Measurements from ENCODE around the gene GALNT11. TPM values are rescaled to one million over a fixed set of nuclear protein-coding genes. Genes with fewer than 3 reads are reported as not detected.

The GALNT11 gene
- total RNA-seq, 1 donor from 2014 or later = 37.1 TPM

- Mint-ChIP-seq H3K9me3 (ENCODE audit: low read depth) (no peaks in the 10 kb centered on the region), H3K4me1 (ENCODE audit: low read depth) (peaks cover 11% of the 10 kb centered on the region), H3K27ac (ENCODE audit: unreplicated experiment) (no peak overlapping the region), H3K4me3 (ENCODE audit: unreplicated experiment) (no peak overlapping the region), H3K27me3 (ENCODE audit: low read depth) (no peaks in the 10 kb centered on the region), H3K36me3 (ENCODE audit: low read depth) (peaks cover 24% of the 10 kb centered on the region)
- TF ChIP-seq, protein P1, sequence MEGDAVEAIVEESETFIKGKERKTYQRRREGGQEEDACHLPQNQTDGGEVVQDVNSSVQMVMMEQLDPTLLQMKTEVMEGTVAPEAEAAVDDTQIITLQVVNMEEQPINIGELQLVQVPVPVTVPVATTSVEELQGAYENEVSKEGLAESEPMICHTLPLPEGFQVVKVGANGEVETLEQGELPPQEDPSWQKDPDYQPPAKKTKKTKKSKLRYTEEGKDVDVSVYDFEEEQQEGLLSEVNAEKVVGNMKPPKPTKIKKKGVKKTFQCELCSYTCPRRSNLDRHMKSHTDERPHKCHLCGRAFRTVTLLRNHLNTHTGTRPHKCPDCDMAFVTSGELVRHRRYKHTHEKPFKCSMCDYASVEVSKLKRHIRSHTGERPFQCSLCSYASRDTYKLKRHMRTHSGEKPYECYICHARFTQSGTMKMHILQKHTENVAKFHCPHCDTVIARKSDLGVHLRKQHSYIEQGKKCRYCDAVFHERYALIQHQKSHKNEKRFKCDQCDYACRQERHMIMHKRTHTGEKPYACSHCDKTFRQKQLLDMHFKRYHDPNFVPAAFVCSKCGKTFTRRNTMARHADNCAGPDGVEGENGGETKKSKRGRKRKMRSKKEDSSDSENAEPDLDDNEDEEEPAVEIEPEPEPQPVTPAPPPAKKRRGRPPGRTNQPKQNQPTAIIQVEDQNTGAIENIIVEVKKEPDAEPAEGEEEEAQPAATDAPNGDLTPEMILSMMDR (IDR thresholded peaks at IDR 0.05) = no peak
- DNase-seq (ENCODE audit: low spot score) = no peak
Measured at GRCh38 chr7:152108359-152108758, 82.9 kb downstream of the GALNT11 start.

GRCh38 chr7:152112829-152113228, 87.4 kb downstream of the GALNT11 start:
- H3K27me3 Mint-ChIP-seq (ENCODE audit: low read depth) = no peaks in the 10 kb centered on the region
- no peak for DNase-seq (ENCODE audit: low spot score)
- no peak overlapping the region for H3K4me3 Mint-ChIP-seq (ENCODE audit: unreplicated experiment)
- no peaks in the 10 kb centered on the region for H3K9me3 Mint-ChIP-seq (ENCODE audit: low read depth)
- H3K4me1 Mint-ChIP-seq (ENCODE audit: low read depth) = no peaks in the 10 kb centered on the region
- no peak overlapping the region for H3K27ac Mint-ChIP-seq (ENCODE audit: unreplicated experiment)
- TF ChIP-seq, protein P1 (IDR thresholded peaks at IDR 0.05) = no peak
- peaks cover 30% of the 10 kb centered on the region for H3K36me3 Mint-ChIP-seq (ENCODE audit: low read depth)

DNA sequence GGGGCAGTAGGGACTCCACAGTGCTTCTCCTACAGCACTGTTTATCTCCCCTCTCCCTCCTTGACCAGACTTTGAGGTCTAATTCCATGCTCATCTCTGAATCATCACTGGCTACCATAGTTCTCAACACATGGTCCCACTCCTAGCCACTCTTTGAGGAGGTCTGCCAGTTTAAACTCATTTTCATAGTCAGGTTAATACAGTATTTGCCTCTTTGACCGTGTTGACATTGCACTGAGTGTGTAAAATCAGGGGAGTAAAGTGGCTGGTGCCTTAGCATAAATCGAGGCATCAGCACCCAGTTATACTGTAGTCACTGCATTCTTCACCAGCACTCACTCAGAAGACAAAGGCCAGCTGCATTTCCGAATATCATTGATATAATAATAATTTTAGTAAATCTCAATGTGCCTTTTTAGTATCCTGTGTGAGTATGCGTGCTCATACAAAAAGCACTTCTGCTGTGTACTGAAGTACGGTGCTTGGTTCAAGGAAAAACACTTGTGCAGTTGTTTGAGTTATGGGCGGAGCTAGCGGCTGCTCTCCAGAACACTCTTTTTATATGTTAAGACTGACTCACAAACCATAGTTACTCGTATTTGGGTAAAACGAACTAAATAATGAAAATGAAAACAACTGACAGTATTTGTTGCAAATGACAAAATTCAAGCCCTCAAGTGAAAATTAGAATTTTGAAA, 89.7 kb downstream of the GALNT11 start:
- Mint-ChIP-seq H3K9me3 (ENCODE audit: low read depth) (no peaks in the 10 kb centered on the region), H3K4me3 (ENCODE audit: unreplicated experiment) (no peak overlapping the region), H3K27ac (ENCODE audit: unreplicated experiment) (no peak overlapping the region), H3K36me3 (ENCODE audit: low read depth) (peaks cover 33% of the 10 kb centered on the region), H3K4me1 (ENCODE audit: low read depth) (no peaks in the 10 kb centered on the region), H3K27me3 (ENCODE audit: low read depth) (no peaks in the 10 kb centered on the region)
- TF ChIP-seq, protein P1 (IDR thresholded peaks at IDR 0.05) = no peak
- no peak for DNase-seq (ENCODE audit: low spot score)

GRCh38 chr7:152117356-152117755, 91.9 kb downstream of the GALNT11 start:
- Mint-ChIP-seq H3K36me3 (ENCODE audit: low read depth) (peaks cover 43% of the 10 kb centered on the region), H3K9me3 (ENCODE audit: low read depth) (no peaks in the 10 kb centered on the region), H3K4me1 (ENCODE audit: low read depth) (no peaks in the 10 kb centered on the region), H3K27ac (ENCODE audit: unreplicated experiment) (no peak overlapping the region), H3K4me3 (ENCODE audit: unreplicated experiment) (no peak overlapping the region), H3K27me3 (ENCODE audit: low read depth) (no peaks in the 10 kb centered on the region)
- DNase-seq (ENCODE audit: low spot score) = no peak
- TF ChIP-seq, protein P1 (IDR thresholded peaks at IDR 0.05) = no peak

DNA sequence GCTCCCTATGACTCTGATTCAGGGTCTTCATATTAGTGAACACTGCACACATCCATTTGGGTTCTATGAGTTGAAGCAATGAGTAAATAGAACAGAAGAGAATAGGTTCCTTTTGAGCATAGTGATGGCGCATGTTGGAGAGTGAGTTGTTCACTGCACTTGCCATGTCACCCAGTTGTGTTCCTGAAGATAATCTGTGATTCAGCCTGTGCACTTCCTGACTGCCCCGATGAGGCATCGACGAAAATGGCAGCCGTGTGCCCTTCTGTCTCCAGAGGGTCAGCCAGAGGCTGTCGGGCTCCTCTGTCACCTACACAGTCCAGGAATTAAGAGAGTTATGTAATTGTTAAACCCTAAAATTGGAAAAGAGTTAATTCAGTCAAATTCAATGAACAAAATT, 94.7 kb downstream of the GALNT11 start:
- peaks cover 11% of the 10 kb centered on the region for H3K9me3 Mint-ChIP-seq (ENCODE audit: low read depth)
- peaks cover 52% of the 10 kb centered on the region for H3K36me3 Mint-ChIP-seq (ENCODE audit: low read depth)
- no peak for DNase-seq (ENCODE audit: low spot score)
- H3K27me3 Mint-ChIP-seq (ENCODE audit: low read depth) = no peaks in the 10 kb centered on the region
- H3K4me3 Mint-ChIP-seq (ENCODE audit: unreplicated experiment) = no peak overlapping the region
- H3K27ac Mint-ChIP-seq (ENCODE audit: unreplicated experiment) = no peak overlapping the region
- TF ChIP-seq, protein P1 (IDR thresholded peaks at IDR 0.05) = no peak
- H3K4me1 Mint-ChIP-seq (ENCODE audit: low read depth) = peaks cover 2% of the 10 kb centered on the region
